Astrocyte (in vitro differentiated cells and primary cell): ENCODE results near the gene GMEB2.

Source experiments
- CTCF ChIP-seq: IDR thresholded peaks from 2 replicates; pipeline ENCODE4 v1.5.1; 2011; ENCODE audit warnings: low read depth, mild to moderate bottlenecking, inconsistent platforms, low read length, moderate library complexity; ENCODE audit not compliant: insufficient read depth
- EZH2 ChIP-seq: IDR thresholded peaks from 2 replicates; pipeline ENCODE4 v1.6.1; 2012; ENCODE audit warnings: mild to moderate bottlenecking, low read length, inconsistent platforms; ENCODE audit not compliant: insufficient read depth

DNA sequence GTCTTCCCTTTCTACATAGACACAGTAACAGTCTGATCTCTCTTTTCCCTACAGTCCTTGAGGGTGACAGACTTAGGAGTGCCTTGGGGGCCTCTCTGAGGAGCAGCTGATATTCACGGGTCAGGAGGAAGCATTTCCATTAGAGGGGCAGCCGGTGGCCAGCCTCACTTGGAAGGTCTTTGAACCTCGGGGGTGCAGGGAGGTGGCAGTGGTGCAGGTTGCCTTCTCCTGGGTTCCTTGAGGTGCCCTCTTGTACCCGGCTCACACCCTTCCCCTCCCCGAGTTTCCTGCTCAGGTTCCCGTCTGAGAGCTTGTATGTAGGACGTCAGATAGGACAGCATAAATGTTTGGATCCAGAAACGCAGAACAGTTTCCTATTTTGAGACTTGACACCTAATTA, 33.7 kb upstream of the GMEB2 start:
- TF ChIP-seq CTCF = no peak
- no peak for TF ChIP-seq EZH2
